Measurements from ENCODE around the gene H2AZ2.
"Not testable (repeated sequence)": the region's sequence is repeated elsewhere in the genome, so short reads cannot be mapped to it uniquely, and the experiment has no call there.

Gene H2AZ2

GRCh38 chr7:44811093-44811492 lies 36.8 kb downstream of the H2AZ2 start:
- DNase-seq, result no peak

DNA sequence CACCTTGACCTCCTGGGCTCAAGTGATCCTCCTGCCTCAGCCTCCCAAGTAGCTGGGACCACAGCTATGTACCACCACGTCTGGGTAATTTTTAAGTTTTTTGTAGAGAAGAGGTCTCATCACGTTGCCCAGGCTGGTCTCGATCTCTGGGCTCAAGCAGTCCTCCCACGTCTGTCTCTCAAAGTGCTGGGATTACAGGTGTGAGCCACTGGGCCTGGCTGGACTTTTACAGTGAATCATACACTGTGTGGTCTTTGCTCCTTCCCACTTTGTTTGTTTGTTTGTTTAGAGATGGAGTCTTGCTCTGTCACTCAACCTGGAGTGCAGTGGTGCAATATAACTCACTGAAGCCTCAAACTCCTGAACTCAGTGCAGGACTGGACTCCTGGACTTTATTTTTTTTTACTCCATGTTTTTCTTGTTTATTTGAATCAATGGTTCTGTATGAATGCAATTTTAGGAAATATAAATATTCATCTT lies 38.9 kb downstream of the H2AZ2 start:
- DNase-seq, result no peak

GRCh38 chr7:44805950-44806349 lies 41.9 kb downstream of the H2AZ2 start:
- no peak for DNase-seq

DNA sequence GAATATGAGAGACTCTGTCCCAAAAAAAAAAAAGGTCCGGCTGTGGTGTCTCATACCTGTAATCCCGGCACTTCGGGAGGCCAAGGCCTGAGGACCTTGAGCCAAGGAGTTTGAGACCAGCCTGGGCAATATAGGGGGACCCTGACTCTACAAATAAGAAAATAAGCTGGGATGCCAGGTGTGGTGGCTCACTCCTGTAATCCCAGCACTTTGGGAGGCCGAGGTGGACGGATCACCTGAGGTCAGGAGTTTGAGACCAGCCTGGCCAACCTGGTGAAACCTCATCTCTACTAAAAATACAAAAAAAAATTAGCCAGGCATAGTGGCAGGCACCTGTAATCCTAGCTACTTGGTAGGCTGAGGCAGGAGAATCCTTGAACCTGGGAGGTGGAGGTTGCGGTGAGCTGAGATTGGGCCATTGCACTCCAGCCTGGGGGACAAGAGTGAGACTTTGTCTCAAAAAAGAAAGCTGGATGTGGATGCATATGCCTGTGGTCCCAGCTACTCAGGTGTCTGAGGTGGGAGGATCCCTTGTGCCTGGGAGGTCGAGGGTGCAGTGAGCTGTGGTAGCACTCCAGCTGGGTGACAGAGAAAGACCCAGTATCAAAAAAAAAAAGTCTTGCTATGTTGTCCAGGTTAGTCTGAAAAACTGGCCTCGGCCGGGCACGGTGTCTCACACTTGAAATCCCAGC lies 43.9 kb downstream of the H2AZ2 start:
- not testable (repeated sequence) for DNase-seq

GRCh38 chr7:44802418-44803025 lies 45.4 kb downstream of the H2AZ2 start:
- DNase-seq, result no peak

DNA sequence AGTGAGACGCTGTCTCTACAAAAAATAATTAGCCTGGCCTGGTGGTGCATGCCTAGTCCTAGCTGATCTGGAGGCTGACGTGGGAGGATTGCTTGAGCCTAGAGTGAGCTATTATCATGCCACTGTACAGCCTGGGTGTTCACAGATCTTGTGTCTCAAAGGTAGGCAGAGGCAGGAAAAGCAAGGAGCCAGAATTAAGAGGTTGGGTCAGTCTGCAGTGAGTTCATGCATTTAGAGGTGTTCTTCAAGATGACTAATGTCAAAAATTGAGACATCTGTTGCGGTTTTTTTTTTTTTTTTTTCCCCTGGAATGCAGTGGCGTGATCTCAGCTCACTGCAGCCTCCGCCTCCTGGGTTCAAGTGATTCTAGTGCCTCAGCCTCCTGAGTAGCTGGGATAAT lies 46.0 kb downstream of the H2AZ2 start:
- no peak for DNase-seq

DNA sequence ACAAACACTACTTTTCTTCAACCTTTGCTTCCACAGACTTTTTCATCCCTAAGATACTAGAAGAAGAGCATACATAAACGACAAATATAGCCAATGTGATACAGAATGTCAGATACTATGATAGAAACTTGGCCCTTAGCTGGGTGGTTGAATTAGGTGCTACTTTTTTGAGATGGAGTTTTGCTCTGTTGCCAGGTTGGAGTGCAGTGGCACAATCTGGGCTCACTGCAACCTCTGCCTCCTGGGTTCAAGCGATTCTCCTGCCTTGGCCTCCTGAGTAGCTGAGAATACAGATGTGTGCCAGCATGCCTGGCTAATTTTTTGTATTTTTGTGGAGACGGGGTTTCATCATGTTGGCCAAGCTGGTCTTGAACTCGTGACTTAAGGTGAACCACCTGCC lies 47.9 kb downstream of the H2AZ2 start:
- no peak for DNase-seq

DNA sequence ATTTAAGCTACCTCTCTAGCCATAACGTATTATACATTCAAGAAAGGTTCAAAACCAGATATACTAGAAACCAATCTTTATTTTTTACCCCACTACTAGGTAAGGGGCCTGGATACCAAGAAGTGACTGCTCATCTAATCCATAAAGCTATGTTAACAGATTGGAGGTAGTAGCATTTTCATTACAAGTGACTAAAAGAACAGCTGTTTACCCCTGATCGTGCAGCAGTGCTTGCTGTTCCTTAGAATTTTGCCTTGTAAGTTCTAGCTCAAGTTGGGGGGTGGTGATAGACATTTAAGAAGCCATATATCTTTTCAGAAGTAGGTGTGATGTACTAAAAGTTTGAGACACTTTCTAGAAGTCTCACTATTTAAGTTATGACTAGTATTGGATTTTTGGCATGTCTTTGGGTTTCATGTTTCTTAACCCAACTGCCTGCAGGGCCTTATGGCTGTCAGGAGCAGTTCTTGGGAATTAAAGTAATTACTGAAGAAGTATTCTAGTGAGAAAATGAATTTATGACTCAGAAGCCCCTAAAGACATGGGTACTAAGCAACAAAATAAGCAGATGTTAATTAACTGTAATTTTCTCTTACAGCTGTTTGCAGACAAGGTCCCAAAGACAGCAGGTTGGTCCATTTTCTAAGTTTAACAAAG lies 49.1 kb downstream of the H2AZ2 start:
- DNase-seq, result no peak

- DNase-seq, result peak; percentile 72
Measured at GRCh38 chr7:44797329-44798258, 50.3 kb downstream of the H2AZ2 start.

- peak; percentile 97 for DNase-seq
Measured at GRCh38 chr7:44796504-44797328, 51.2 kb downstream of the H2AZ2 start, which contains the start of gene PPIA. TSS of gene PPIA (plus strand) at chr7:44796681. CDS start at chr7:44796725, 44 bp downstream.

DNA sequence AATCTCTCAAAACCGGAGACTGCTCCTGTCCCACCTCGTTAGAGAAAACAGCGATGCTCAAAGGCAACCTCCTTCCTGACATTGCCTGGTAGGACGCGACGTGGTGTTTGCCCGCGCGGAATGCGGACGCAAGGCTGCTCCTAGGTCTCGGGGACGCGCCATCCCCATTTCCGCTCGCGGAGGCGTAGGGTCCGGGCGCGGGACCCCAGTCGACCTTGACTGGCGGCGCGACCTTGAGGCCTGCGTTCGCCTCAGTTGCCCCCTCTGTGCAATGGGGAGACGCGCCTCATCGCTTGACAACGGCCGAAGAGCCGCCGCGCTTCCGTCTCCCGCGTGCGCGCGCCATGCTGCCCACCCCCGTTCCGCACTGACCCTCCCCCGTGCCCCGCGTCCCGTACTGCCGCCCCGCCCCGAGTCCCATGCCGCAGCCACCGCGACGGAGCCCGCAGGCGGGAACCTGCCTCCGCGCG lies 51.8 kb downstream of the H2AZ2 start:
- DNase-seq, result no peak

DNA sequence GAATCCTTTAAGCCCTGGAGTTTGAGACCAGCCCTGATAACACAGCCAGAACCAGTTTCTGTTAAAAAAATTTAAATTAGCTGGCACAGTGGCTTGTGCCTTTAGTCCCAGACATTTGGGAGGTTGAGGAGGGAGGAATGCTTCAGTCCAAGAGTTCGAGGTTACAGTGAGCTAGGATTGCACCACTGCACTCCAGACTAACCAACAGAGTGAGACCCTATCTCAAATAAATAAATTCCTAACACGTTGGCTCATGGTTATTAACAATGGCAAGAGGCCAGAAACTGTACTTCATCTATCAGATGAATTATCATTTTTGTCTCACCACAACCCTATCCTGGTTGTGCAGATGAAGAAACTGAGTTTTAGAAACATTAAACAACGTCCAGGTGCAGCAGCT lies 53.6 kb downstream of the H2AZ2 start:
- DNase-seq, result no peak

- no peak for DNase-seq
Measured at GRCh38 chr7:44793919-44794318, 54.0 kb downstream of the H2AZ2 start.

- no peak for DNase-seq
Measured at GRCh38 chr7:44791278-44792219, 56.3 kb downstream of the H2AZ2 start.

GRCh38 chr7:44789990-44790389 lies 57.9 kb downstream of the H2AZ2 start:
- no peak for DNase-seq

GRCh38 chr7:44787762-44788161 lies 60.1 kb downstream of the H2AZ2 start:
- no peak for DNase-seq

DNA sequence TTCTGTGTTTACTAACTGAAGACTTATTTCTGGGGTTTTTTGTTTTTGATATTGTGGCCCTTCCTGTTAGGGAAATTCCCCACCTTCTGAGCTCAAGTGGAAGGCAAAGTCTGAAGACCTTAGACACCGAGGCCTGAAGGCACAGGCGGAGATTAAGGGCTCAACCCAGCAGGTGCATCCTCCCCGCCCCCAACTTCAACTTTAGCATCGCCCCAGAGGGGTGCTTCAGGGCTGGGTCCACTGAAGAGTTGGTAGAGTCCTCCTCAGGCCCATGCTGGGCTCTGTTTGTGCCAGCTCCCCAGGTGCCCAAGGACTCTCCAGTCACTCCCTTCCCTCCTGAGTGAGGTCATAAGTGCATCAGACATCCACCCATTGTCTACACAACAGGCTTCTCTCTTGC lies 60.8 kb downstream of the H2AZ2 start:
- DNase-seq, result no peak

- not testable (repeated sequence) for DNase-seq
Measured at GRCh38 chr7:44785218-44785617, 62.7 kb downstream of the H2AZ2 start.

DNA sequence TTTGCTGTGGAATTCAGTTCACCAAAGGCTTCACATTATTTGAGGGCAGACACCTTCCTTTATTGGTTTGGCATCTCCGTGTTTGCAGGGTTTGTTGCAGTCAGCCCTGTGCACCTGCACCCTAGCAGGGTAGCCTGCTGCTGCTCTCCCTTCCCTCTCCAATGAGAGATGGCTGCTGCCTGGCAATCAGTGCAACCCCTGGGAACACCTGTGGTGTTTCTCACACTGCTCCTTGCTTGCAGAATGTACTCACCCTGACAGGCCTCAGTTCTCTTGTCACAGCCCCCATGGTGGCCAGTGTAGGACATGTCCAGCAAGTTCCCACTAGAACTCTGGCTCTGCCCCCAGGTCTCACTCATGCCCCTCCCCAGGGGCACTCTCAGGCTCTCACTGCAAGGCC lies 63.5 kb downstream of the H2AZ2 start:
- no peak for DNase-seq

- DNase-seq, result no peak
Measured at GRCh38 chr7:44783407-44783806, 64.5 kb downstream of the H2AZ2 start.

DNA sequence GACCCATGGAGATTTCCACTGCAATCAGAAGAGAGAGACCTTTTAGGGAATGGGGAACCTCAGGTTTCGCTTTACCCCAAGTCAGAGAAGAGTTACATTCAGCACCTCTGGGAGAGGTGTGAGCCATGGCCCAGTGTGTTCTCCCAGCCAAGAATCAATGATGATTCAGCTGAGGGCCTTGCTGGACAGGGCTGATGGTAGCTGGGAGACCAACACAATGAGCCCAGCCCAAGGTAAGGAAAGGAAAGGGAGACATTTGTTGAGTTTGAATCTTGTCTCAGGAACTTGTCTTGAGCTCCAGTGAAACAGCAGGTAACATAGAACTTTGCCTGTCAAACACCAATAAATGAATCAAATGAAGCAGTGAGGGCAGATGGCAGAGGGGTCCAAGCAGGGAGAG lies 65.4 kb downstream of the H2AZ2 start:
- DNase-seq, result no peak

All from activated gamma-delta T cell (primary cell).